ENCODE results near the gene SOCS7.

- TF ChIP-seq CTCF (IDR thresholded peaks at IDR 0.05) (no peak), ZFX (IDR thresholded peaks at IDR 0.05; ENCODE audit: borderline replicate concordance) (no peak)
Measured at GRCh38 chr17:38355251-38355650, 3.6 kb downstream of the SOCS7 start.
